ENCODE results near the gene COL4A6.
"Not testable (repeated sequence)": the region's sequence is repeated elsewhere in the genome, so short reads cannot be mapped to it uniquely, and the experiment has no call there.

The COL4A6 gene

GRCh38 chrX:108438110-108438623, at the start of gene COL4A6:
Gene COL4A6, minus strand, starts transcription at chrX:108438422. Its CDS starts 226 bp downstream, at chrX:108438196.
- DNase-seq, result no peak

- DNase-seq, result no peak
These were observed 47.7 kb upstream of the COL4A6 start for GRCh38 chrX:108485960-108486359.

GRCh38 chrX:108484251-108484650, 46.0 kb upstream of the COL4A6 start:
- DNase-seq, result no peak

- DNase-seq, result not testable (repeated sequence)
These were observed 43.3 kb upstream of the COL4A6 start for GRCh38 chrX:108481528-108481927.

GRCh38 chrX:108473979-108474378, 35.8 kb upstream of the COL4A6 start:
- DNase-seq, result no peak

- DNase-seq, result no peak
These were observed 30.3 kb upstream of the COL4A6 start for GRCh38 chrX:108468486-108468885.

GRCh38 chrX:108464604-108465003, 26.4 kb upstream of the COL4A6 start:
- no peak for DNase-seq

- no peak for DNase-seq
These were observed 18.8 kb upstream of the COL4A6 start for GRCh38 chrX:108456971-108457477.

- DNase-seq, result no peak
These were observed 15.6 kb upstream of the COL4A6 start for GRCh38 chrX:108453841-108454240.

- DNase-seq, result no peak
These were observed 9.1 kb upstream of the COL4A6 start for GRCh38 chrX:108447303-108447702.

GRCh38 chrX:108442901-108443464, 4.8 kb upstream of the COL4A6 start:
- no peak for DNase-seq

GRCh38 chrX:108439961-108440696, 1.9 kb upstream of the COL4A6 start:
- no peak for DNase-seq

- no peak for DNase-seq
These were observed 1.3 kb upstream of the COL4A6 start, which contains the start of gene COL4A5 for GRCh38 chrX:108439426-108439942. Gene COL4A5, plus strand, starts transcription at chrX:108439838. Its CDS starts 288 bp downstream, at chrX:108440126.

GRCh38 chrX:108437349-108438109, 693 bp downstream of the COL4A6 start:
- no peak for DNase-seq

- DNase-seq, result no peak
These were observed 3.0 kb downstream of the COL4A6 start for GRCh38 chrX:108435261-108435660.

- no peak for DNase-seq
These were observed 12.0 kb downstream of the COL4A6 start for GRCh38 chrX:108426262-108426661.

- DNase-seq, result no peak
These were observed 17.7 kb downstream of the COL4A6 start for GRCh38 chrX:108420481-108420880.

- no peak for DNase-seq
These were observed 18.8 kb downstream of the COL4A6 start for GRCh38 chrX:108419401-108419800.

- DNase-seq, result no peak
These were observed 21.0 kb downstream of the COL4A6 start for GRCh38 chrX:108417257-108417656.

- no peak for DNase-seq
These were observed 22.3 kb downstream of the COL4A6 start for GRCh38 chrX:108415891-108416290.

GRCh38 chrX:108415146-108415545, 23.1 kb downstream of the COL4A6 start:
- DNase-seq, result no peak

- DNase-seq, result no peak
These were observed 25.4 kb downstream of the COL4A6 start for GRCh38 chrX:108412783-108413182.
